Activated CD8-positive, alpha-beta T cell treated with anti-CD3 and anti-CD28 coated beads for 36 hours (primary cell): ENCODE results near the gene STOML1. TPM values are rescaled to one million over a fixed set of nuclear protein-coding genes. Genes with fewer than 3 reads are reported as not detected.
"Not testable (repeated sequence)": the region's sequence is repeated elsewhere in the genome, so short reads cannot be mapped to it uniquely, and the experiment has no call there.

Source experiments
- ATAC-seq: fragments of 200-7000 bp; cut with Tn5 transposase; one replicate; pipeline ENCODE4 v1.10.0; 2021; ENCODE audit warnings: mild to moderate bottlenecking, moderate library complexity
- CTCF ChIA-PET: fragments of 350-600 bp; sonication (Branson Sonifier 250); formaldehyde crosslinking; loops from one replicate; lab custom pipeline; 2021; ENCODE audit warnings: antibody characterized with exemption; lab: Charles Lee
- POLR2A ChIA-PET: fragments of 350-600 bp; sonication (Branson Sonifier 250); formaldehyde crosslinking; loops from one replicate; lab custom pipeline; 2021; ENCODE audit warnings: antibody characterized with exemption; lab: Charles Lee
- DNase-seq: peaks from one replicate; pipeline ENCODE4 v3.0.0-alpha.2; 2020
- H3K27ac Mint-ChIP-seq: one replicate; pipeline ENCODE4 v1.8.0; 2021; ENCODE audit warnings: mild to moderate bottlenecking, mixed read lengths
- H3K27me3 Mint-ChIP-seq: one replicate; pipeline ENCODE4 v1.8.0; 2021; ENCODE audit warnings: mixed read lengths
- H3K36me3 Mint-ChIP-seq: one replicate; pipeline ENCODE4 v1.8.0; 2021; ENCODE audit warnings: low read depth, mixed read lengths
- H3K4me1 Mint-ChIP-seq: one replicate; pipeline ENCODE4 v1.8.0; 2021; ENCODE audit warnings: low read depth, mixed read lengths
- H3K4me3 Mint-ChIP-seq: one replicate; pipeline ENCODE4 v1.8.0; 2021; ENCODE audit warnings: mild to moderate bottlenecking, moderate library complexity, mixed read lengths
- H3K9me3 Mint-ChIP-seq: one replicate; pipeline ENCODE4 v1.8.0; 2021; ENCODE audit warnings: mixed read lengths
- CTCF ChIP-seq: fragments of 200-600 bp; IDR thresholded peaks from one replicate; pipeline ENCODE4 v1.8.0; 2022; ENCODE audit warnings: antibody characterized with exemption, mild to moderate bottlenecking
- intact Hi-C: fragments of 100-400 bp; cut with micrococcal nuclease; formaldehyde crosslinking; loops from one replicate; pipeline ENCODE4 v1.10.0; 2022
- total RNA-seq, 2 experiments: library from RNA; stranded (reverse); gene quantifications; one replicate each; pipeline ENCODE4 v1.2.3, GENCODE V29; 2021

STOML1 gene
- total RNA-seq, 2 experiments from 2014 or later: 5.2 to 6.5 TPM

- intact Hi-C loops: no loop called here
- DNase-seq (no peak), ATAC-seq (no peak)
- no peaks in the 10 kb centered on the region for H3K9me3 Mint-ChIP-seq
- ChIA-PET CTCF (interaction anchor here (1.1 to 1.2 kb wide), 3 partner anchors 7 to 38 kb away, joined by 3 to 4 read pairs (median 4); no protein-coding TSS in a partner anchor), POLR2A (no interaction called here)
- no peak overlapping the region for H3K27ac Mint-ChIP-seq
- no peak overlapping the region for H3K4me3 Mint-ChIP-seq
- peaks cover 28% of the 10 kb centered on the region for H3K4me1 Mint-ChIP-seq
- no peaks in the 10 kb centered on the region for H3K27me3 Mint-ChIP-seq
- TF ChIP-seq CTCF: no peak
- H3K36me3 Mint-ChIP-seq: no peaks in the 10 kb centered on the region
These were observed 23.6 kb downstream of the STOML1 start for GRCh38 chr15:73968461-73968860.

GRCh38 chr15:73965758-73966113, 26.4 kb downstream of the STOML1 start:
- H3K4me1 Mint-ChIP-seq: peaks cover 25% of the 10 kb centered on the region
- intact Hi-C loops: no loop called here
- no peaks in the 10 kb centered on the region for H3K27me3 Mint-ChIP-seq
- POLR2A ChIA-PET: interaction anchor here (0.6 to 2.6 kb wide), 4 partner anchors 9 to 1203 kb away, joined by 3 to 7 read pairs (median 4); no protein-coding TSS in a partner anchor
- no peak for TF ChIP-seq CTCF
- H3K36me3 Mint-ChIP-seq: no peaks in the 10 kb centered on the region
- no peaks in the 10 kb centered on the region for H3K9me3 Mint-ChIP-seq
- CTCF ChIA-PET: interaction anchor here (0.7 to 4.9 kb wide), 17 partner anchors 8 to 1237 kb away, joined by 3 to 72 read pairs (median 4); partner anchors contain the start of genes PML and TBC1D21
- H3K27ac Mint-ChIP-seq: peak overlapping the region; percentile 91
- DNase-seq: peak; percentile 40
- peak overlapping the region; percentile 71 for H3K4me3 Mint-ChIP-seq
- ATAC-seq: peak; percentile 69

- no peaks in the 10 kb centered on the region for H3K9me3 Mint-ChIP-seq
- POLR2A ChIA-PET: interaction anchor here (0.6 to 2.6 kb wide), 4 partner anchors 9 to 1202 kb away, joined by 3 to 7 read pairs (median 4); no protein-coding TSS in a partner anchor
- intact Hi-C loops: no loop called here
- H3K4me3 Mint-ChIP-seq: peak overlapping the region; percentile 71
- CTCF ChIA-PET: interaction anchor here (0.8 to 4.9 kb wide), 20 partner anchors 8 to 1236 kb away, joined by 3 to 72 read pairs (median 4); partner anchors contain the start of gene TBC1D21
- peak overlapping the region; percentile 91 for H3K27ac Mint-ChIP-seq
- ATAC-seq: peak; percentile 66
- H3K27me3 Mint-ChIP-seq: no peaks in the 10 kb centered on the region
- DNase-seq: peak; percentile 77
- no peaks in the 10 kb centered on the region for H3K36me3 Mint-ChIP-seq
- peak; percentile 65 for TF ChIP-seq CTCF
- H3K4me1 Mint-ChIP-seq: peaks cover 28% of the 10 kb centered on the region
These were observed 26.9 kb downstream of the STOML1 start for GRCh38 chr15:73965094-73965757.

DNA sequence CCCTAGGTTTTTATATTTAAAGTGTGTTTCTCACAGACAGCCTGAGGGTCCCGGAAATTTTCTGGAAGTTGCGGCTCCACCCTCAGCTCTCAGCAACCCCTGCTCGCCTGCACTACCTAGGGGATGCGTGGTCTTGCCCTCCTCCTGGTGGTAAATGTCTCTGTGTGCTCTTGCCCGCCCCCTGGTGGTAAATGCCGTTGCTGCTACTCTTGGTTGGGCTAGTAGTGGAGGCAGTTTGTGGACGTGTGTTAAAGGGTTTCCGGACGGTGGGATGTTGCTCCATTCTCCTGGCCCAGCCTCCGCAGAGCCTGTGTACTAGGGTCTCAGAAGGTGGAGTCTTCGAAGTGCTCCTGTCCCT, 27.4 kb downstream of the STOML1 start:
- peak; percentile 95 for TF ChIP-seq CTCF
- intact Hi-C loops: loop anchor here (1.0 kb wide), 1 partner anchor 13 kb away; no protein-coding TSS in a partner anchor
- no peaks in the 10 kb centered on the region for H3K36me3 Mint-ChIP-seq

DNA sequence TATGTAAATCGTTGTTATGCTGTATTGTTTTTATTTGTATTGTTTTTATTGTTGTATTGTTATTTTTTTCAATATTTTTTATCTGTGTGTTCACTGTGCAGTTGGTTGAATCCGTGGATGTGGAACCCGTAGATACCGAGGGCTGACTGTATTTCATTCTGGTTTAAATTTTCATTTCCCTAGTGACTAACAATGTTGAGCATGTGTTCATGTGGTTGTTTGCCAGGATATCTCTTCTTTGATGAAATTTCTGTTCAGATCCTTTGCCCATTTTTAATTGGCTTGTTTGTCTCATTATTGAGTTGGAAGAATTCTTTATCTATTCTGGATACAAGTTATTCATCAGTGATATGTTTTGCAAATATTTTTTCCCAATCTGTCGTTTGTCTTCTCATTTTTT, 29.7 kb downstream of the STOML1 start:
- H3K4me1 Mint-ChIP-seq: peaks cover 41% of the 10 kb centered on the region
- ChIA-PET CTCF (interaction anchor here (3.8 kb wide), 1 partner anchor 11 kb away, joined by 23 read pairs; no protein-coding TSS in a partner anchor), POLR2A (no interaction called here)
- TF ChIP-seq CTCF: no peak
- no peak for DNase-seq
- no peak for ATAC-seq
- H3K27me3 Mint-ChIP-seq: no peaks in the 10 kb centered on the region
- intact Hi-C loops: no loop called here
- no peaks in the 10 kb centered on the region for H3K9me3 Mint-ChIP-seq
- no peak overlapping the region for H3K4me3 Mint-ChIP-seq
- no peak overlapping the region for H3K27ac Mint-ChIP-seq
- H3K36me3 Mint-ChIP-seq: no peaks in the 10 kb centered on the region

More for the DNA sequence above, 27.4 kb downstream of the STOML1 start:
- Mint-ChIP-seq H3K9me3 (no peaks in the 10 kb centered on the region), H3K4me1 (peaks cover 30% of the 10 kb centered on the region), H3K27me3 (no peaks in the 10 kb centered on the region), H3K27ac (peak overlapping the region; percentile 91), H3K4me3 (peak overlapping the region; percentile 71)
- ChIA-PET POLR2A (interaction anchor here (1.0 to 2.6 kb wide), 3 partner anchors 10 to 16 kb away, joined by 3 to 7 read pairs (median 4); no protein-coding TSS in a partner anchor), CTCF (interaction anchor here (0.6 to 4.9 kb wide), 24 partner anchors 8 to 321 kb away, joined by 3 to 72 read pairs (median 4); partner anchors contain the start of genes PML and TBC1D21)
- DNase-seq: peak; percentile 96
- ATAC-seq: peak; percentile 89

DNA sequence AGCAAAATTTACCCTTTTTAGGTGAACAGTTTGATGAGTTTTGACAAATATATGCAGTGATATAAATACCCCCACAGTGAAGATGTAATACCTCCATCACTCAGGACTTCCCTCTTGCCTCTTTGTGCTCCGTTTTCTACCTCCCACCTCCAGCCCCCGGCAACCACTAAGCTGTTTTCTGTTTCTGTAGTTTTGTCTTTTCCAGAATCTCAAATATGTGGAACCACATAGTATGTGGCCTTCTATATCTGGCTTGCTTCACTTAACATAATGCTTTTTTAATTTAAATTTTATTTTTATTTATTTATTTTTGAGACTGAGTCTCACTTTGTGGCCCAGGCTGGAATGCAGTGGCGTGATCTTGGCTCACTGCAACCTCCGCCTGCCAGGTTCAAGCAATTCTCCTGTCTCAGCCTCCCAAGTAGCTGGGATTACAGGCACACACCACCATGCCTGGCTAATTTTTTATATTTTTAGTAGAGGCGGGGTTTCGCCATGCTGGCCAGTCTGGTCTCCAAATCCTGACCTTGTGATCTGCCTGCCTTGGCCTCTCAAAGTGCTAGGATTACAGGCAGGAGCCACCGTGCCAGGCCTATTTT, 31.5 kb downstream of the STOML1 start:
- H3K9me3 Mint-ChIP-seq, intact Hi-C loops, H3K27ac Mint-ChIP-seq, DNase-seq, H3K4me3 Mint-ChIP-seq, H3K27me3 Mint-ChIP-seq, ATAC-seq, H3K36me3 Mint-ChIP-seq: not testable (repeated sequence)
- peaks cover 33% of the 10 kb centered on the region for H3K4me1 Mint-ChIP-seq
- POLR2A ChIA-PET: interaction anchor here (1.3 kb wide), 1 partner anchor 9 kb away, joined by 3 read pairs; no protein-coding TSS in a partner anchor
- CTCF ChIA-PET: interaction anchor here (1.3 to 3.8 kb wide), 5 partner anchors 9 to 52 kb away, joined by 3 to 38 read pairs (median 4); no protein-coding TSS in a partner anchor
